H1 (cell line): ENCODE data around the gene MUC5B. TPM values are rescaled to one million over a fixed set of nuclear protein-coding genes. Genes with fewer than 3 reads are reported as not detected.

Source experiments
- CHD1 ChIP-seq: IDR thresholded peaks from 2 replicates; pipeline ENCODE4 v1.6.1; 2012; ENCODE audit warnings: low read depth, low read length, improper control_type of control experiment
- TCF12 ChIP-seq: IDR thresholded peaks from 2 replicates; pipeline ENCODE4 v1.6.1; 2011; ENCODE audit warnings: low read depth, mild to moderate bottlenecking, low read length
- USF2 ChIP-seq: IDR thresholded peaks from 2 replicates; pipeline ENCODE4 v1.6.1; 2011; ENCODE audit warnings: low read length, improper control_type of control experiment
- polyA plus RNA-seq, 7 experiments: library from polyadenylated mRNA; depleted of rRNA in 3 of 7; stranded (reverse) in 5 of 7; unstranded in 2 of 7; fragments of >200 nt in 5 of 7; fragments of 200-250 nt in 2 of 7; gene quantifications; 1 replicate in 5 of 7; 2 replicates in 1 of 7; 4 replicates in 1 of 7; pipeline versions ENCODE4 v1.2.1 to v1.2.3, GENCODE V29; 2011 to 2013; ENCODE audit warnings: missing spikeins in 2 of 7, mixed read lengths in 2 of 7
- total RNA-seq: library from RNA; stranded (reverse); fragmentation: NEBNext Ultra II Directional; extraction: Animal tissue kit (Norgen Biotek cat#: 25700); gene quantifications from 2 replicates; pipeline ENCODE4 v1.2.1, GENCODE V29; 2021

Gene MUC5B
- total and polyA plus RNA-seq, 2 of the 8 experiments (the other 6 are each of a cell fraction or from before 2014, with no cell fraction given) = 0.02 to 0.03 TPM

GRCh38 chr11:1281974-1282365 is 59.1 kb downstream of the MUC5B start (continued):
- TF ChIP-seq TCF12 (no peak), USF2 (no peak), CHD1 (no peak)
